HepG2 (cell line): ENCODE measurements around the gene EFNA2.
A peak's percentile ranks its signal among the peaks of the same experiment; 100 is the strongest.

Source experiments
- ARHGAP35 ChIP-seq: sonication (generic); formaldehyde crosslinking; IDR thresholded peaks from 2 replicates; pipeline ENCODE4 v1.9.0; 2022; ENCODE audit warnings: mild to moderate bottlenecking, inconsistent platforms, moderate library complexity, missing genetic modification reagents, borderline replicate concordance
- CHD2 ChIP-seq: IDR thresholded peaks from 2 replicates; pipeline ENCODE4 v1.6.1; 2011; ENCODE audit warnings: low read depth, low read length, improper control_type of control experiment
- E2F5 ChIP-seq: sonication (generic); formaldehyde crosslinking; conservative IDR thresholded peaks from 2 replicates; pipeline ENCODE4 v1.4.0; 2020; ENCODE audit warnings: missing genetic modification reagents
- HMGA1 ChIP-seq: sonication (generic); formaldehyde crosslinking; conservative IDR thresholded peaks from 2 replicates; pipeline ENCODE4 v1.4.0; 2020; ENCODE audit warnings: missing genetic modification reagents
- HNRNPLL ChIP-seq: fragments of 200-400 bp; formaldehyde crosslinking; IDR thresholded peaks from 2 replicates; pipeline ENCODE4 v1.6.1; 2017; ENCODE audit warnings: mild to moderate bottlenecking, low read depth, low read length; ENCODE audit not compliant: poor library complexity, severe bottlenecking
- REL ChIP-seq: sonication (generic); formaldehyde crosslinking; conservative IDR thresholded peaks from 2 replicates; pipeline ENCODE4 v1.8.0; 2022; ENCODE audit warnings: mild to moderate bottlenecking, missing genetic modification reagents, moderate library complexity
- RXRB ChIP-seq: IDR thresholded peaks from 2 replicates; pipeline ENCODE4 v1.6.1; 2016; ENCODE audit warnings: borderline replicate concordance, missing genetic modification reagents, missing compliant biosample characterization
- ZFP37 ChIP-seq: sonication (generic); formaldehyde crosslinking; IDR thresholded peaks from 2 replicates; pipeline ENCODE4 v1.4.0; 2020; ENCODE audit warnings: missing genetic modification reagents, borderline replicate concordance
- ZNF83 ChIP-seq: sonication (generic); formaldehyde crosslinking; IDR thresholded peaks from 2 replicates; pipeline ENCODE4 v1.4.0; 2020; ENCODE audit warnings: missing genetic modification reagents, mild to moderate bottlenecking, borderline replicate concordance
- ZZZ3 ChIP-seq: sonication (generic); formaldehyde crosslinking; IDR thresholded peaks from 2 replicates; pipeline ENCODE4 v1.4.0; 2020; ENCODE audit warnings: missing genetic modification reagents, mild to moderate bottlenecking, borderline replicate concordance
- TF ChIP-seq, protein P1 (sequence below): sonication (generic); formaldehyde crosslinking; IDR thresholded peaks from 2 replicates; pipeline ENCODE4 v1.5.0; 2020; ENCODE audit warnings: mild to moderate bottlenecking, missing genetic modification reagents, moderate library complexity
- TF ChIP-seq, protein P2 (sequence below): IDR thresholded peaks from 2 replicates; pipeline ENCODE4 v1.6.1; 2018; ENCODE audit warnings: missing genetic modification reagents, mild to moderate bottlenecking, missing compliant biosample characterization

DNA sequence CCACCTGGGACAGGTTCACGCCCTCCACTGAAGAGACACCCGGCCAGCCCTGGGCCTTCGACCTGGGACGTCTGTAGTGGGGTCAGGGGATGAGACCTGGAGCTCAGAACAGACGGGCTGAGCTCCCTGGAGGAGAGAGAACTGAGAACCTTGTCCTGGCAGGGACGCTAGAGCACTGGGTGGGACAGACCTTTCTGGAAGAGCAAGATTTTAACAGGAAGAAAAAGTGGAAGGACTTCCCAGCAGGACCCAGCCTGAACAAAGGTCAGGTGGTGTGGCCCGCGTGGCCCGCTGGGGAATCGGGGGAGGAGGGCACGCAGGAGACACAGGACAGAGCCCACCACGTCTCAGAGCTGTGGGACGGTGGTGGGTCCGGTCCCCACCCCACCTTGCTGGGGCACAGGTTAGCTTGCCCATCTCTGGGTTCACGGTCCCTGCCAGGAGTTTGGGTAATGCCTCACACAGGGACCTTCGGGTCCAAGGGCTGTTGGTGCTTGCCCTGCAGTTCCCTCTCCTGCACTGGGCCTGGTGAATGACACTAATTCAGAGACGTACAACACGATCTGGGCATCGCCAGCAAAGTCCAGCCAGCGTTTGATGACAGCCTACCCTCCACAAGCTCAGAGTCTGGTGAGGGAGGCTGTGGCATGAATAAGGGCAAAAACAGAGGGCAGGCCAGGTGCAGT, 1.2 kb upstream of the EFNA2 start:
- TF ChIP-seq RXRB (CRISPR knock-in tag) = peak; percentile 55
- no peak for TF ChIP-seq ZZZ3 (CRISPR knock-in tag)
- no peak for TF ChIP-seq E2F5 (CRISPR knock-in tag)
- TF ChIP-seq, protein P1, sequence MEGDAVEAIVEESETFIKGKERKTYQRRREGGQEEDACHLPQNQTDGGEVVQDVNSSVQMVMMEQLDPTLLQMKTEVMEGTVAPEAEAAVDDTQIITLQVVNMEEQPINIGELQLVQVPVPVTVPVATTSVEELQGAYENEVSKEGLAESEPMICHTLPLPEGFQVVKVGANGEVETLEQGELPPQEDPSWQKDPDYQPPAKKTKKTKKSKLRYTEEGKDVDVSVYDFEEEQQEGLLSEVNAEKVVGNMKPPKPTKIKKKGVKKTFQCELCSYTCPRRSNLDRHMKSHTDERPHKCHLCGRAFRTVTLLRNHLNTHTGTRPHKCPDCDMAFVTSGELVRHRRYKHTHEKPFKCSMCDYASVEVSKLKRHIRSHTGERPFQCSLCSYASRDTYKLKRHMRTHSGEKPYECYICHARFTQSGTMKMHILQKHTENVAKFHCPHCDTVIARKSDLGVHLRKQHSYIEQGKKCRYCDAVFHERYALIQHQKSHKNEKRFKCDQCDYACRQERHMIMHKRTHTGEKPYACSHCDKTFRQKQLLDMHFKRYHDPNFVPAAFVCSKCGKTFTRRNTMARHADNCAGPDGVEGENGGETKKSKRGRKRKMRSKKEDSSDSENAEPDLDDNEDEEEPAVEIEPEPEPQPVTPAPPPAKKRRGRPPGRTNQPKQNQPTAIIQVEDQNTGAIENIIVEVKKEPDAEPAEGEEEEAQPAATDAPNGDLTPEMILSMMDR = no peak; the same call in 1 of the 2 replicates
- TF ChIP-seq ARHGAP35 (CRISPR knock-in tag) = no peak; the same call in 1 of the 2 replicates
- TF ChIP-seq HMGA1 (CRISPR knock-in tag) = no peak
- TF ChIP-seq, protein P2, sequence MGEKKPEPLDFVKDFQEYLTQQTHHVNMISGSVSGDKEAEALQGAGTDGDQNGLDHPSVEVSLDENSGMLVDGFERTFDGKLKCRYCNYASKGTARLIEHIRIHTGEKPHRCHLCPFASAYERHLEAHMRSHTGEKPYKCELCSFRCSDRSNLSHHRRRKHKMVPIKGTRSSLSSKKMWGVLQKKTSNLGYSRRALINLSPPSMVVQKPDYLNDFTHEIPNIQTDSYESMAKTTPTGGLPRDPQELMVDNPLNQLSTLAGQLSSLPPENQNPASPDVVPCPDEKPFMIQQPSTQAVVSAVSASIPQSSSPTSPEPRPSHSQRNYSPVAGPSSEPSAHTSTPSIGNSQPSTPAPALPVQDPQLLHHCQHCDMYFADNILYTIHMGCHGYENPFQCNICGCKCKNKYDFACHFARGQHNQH (CRISPR knock-in tag) = no peak
- no peak for TF ChIP-seq ZNF83 (CRISPR knock-in tag)
- TF ChIP-seq ZFP37 = no peak
- TF ChIP-seq HNRNPLL = no peak
- no peak for TF ChIP-seq CHD2
- 0 out of 2 replicates have a peak, but pooled peaks have one; percentile 27 for TF ChIP-seq REL
